Measurements from ENCODE around the gene AMD1.

GRCh38 chr6:110859335-110859792, 15.2 kb upstream of the AMD1 start:
- TF ChIP-seq SIN3A (IDR thresholded peaks at IDR 0.05; ENCODE audit: borderline replicate concordance, insufficient read depth, low read length) (no peak), POLR2AphosphoS5 (IDR thresholded peaks at IDR 0.05; ENCODE audit: low read depth, low read length) (no peak), REST (IDR thresholded peaks at IDR 0.05; ENCODE audit: insufficient read depth in 1 of 2, low read depth in 2 of 2, low read length in 2 of 2) (no peak)
